ENCODE results near the gene RB1. TPM values are rescaled to one million over a fixed set of nuclear protein-coding genes. Genes with fewer than 3 reads are reported as not detected.
A peak's percentile ranks its signal among the peaks of the same experiment; 100 is the strongest.

The RB1 gene
- polyA plus RNA-seq, 3 donors: 18.4 to 38.8 (median 29.9) TPM

- intact Hi-C loops (cut with micrococcal nuclease): loop anchor here in 1 of 2 donors (5.0 to 10.0 kb wide), 2 partner anchors 34 to 58 kb away; partner anchors contain the start of gene LPAR6
- peaks cover 18 to 26% of the 10 kb centered on the region in 2 donors for H3K36me3 Mint-ChIP-seq
- H3K4me3 ChIP-seq (replicated peaks in 1 of 3; ENCODE audit: low read depth in 2 of 3, low read length in 3 of 3): no peak overlapping the region
- peaks cover 4 to 18% of the 10 kb centered on the region in 2 donors for H3K36me3 ChIP-seq (replicated peaks in 1 of 2; ENCODE audit: control insufficient read depth in 1 of 2, insufficient read depth in 2 of 2, low read length in 2 of 2)
- WGBS (ENCODE audit: insufficient coverage): no CpG with 5 or more reads among the region's 1 CpG
- H3K27me3 Mint-ChIP-seq (ENCODE audit: low read depth in 3 of 3): no peaks in the 10 kb centered on the region
- H3K9me3 Mint-ChIP-seq: peaks cover 11 to 14% (median 12%) of the 10 kb centered on the region in 7 donors
- H2AFZ ChIP-seq (ENCODE audit: insufficient read depth, low read depth, low read length, poor library complexity, severe bottlenecking): no peak overlapping the region
- H3K4me2 ChIP-seq (replicated peaks; ENCODE audit: extremely low read depth, low read length, poor library complexity, severe bottlenecking): peak overlapping the region; percentile 8
- H3K27me3 ChIP-seq (ENCODE audit: control insufficient read depth in 2 of 2, insufficient read depth in 2 of 2, low read length in 2 of 2): no peaks in the 10 kb centered on the region
- H3K4me1 ChIP-seq (ENCODE audit: control insufficient read depth in 1 of 2, insufficient read depth in 2 of 2, low read length in 2 of 2): peaks cover 26 to 41% of the 10 kb centered on the region in 2 donors
- peak overlapping the region in 1 of 2 donors; percentile 64 for H3K27ac ChIP-seq (ENCODE audit: low read depth in 1 of 2, low read length in 2 of 2)
- H3K79me2 ChIP-seq (ENCODE audit: insufficient read depth, low read length): peaks cover 36% of the 10 kb centered on the region
- peaks cover 29% of the 10 kb centered on the region for H3K4me1 Mint-ChIP-seq
- H4K20me1 ChIP-seq (ENCODE audit: insufficient read depth, low read length): no peaks in the 10 kb centered on the region
- peak; percentile 37 to 73 (median 63) for DNase-seq
- H3K27ac Mint-ChIP-seq: no peak overlapping the region
- no peak overlapping the region for H3K9ac ChIP-seq (ENCODE audit: insufficient read depth, low read length, poor library complexity, severe bottlenecking)
- H3K4me3 Mint-ChIP-seq: no peak overlapping the region
- TF ChIP-seq, protein P1, sequence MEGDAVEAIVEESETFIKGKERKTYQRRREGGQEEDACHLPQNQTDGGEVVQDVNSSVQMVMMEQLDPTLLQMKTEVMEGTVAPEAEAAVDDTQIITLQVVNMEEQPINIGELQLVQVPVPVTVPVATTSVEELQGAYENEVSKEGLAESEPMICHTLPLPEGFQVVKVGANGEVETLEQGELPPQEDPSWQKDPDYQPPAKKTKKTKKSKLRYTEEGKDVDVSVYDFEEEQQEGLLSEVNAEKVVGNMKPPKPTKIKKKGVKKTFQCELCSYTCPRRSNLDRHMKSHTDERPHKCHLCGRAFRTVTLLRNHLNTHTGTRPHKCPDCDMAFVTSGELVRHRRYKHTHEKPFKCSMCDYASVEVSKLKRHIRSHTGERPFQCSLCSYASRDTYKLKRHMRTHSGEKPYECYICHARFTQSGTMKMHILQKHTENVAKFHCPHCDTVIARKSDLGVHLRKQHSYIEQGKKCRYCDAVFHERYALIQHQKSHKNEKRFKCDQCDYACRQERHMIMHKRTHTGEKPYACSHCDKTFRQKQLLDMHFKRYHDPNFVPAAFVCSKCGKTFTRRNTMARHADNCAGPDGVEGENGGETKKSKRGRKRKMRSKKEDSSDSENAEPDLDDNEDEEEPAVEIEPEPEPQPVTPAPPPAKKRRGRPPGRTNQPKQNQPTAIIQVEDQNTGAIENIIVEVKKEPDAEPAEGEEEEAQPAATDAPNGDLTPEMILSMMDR (IDR thresholded peaks at IDR 0.05): no peak
- H3K9me3 ChIP-seq (replicated peaks in 1 of 2; ENCODE audit: control insufficient read depth in 1 of 2, insufficient read depth in 1 of 2, low read length in 2 of 2): peaks cover 0 to 10% of the 10 kb centered on the region in 2 donors
Observed at GRCh38 chr13:48446464-48446863, 142.9 kb downstream of the RB1 start.

- H3K9me3 Mint-ChIP-seq: peaks cover 13 to 18% (median 16%) of the 10 kb centered on the region in 7 donors
Observed at GRCh38 chr13:48448285-48448958, 144.9 kb downstream of the RB1 start.

More at GRCh38 chr13:48448285-48448958, 144.9 kb downstream of the RB1 start:
- H3K9me3 ChIP-seq (replicated peaks in 1 of 2; ENCODE audit: control insufficient read depth in 1 of 2, insufficient read depth in 1 of 2, low read length in 2 of 2): peaks cover 0 to 13% of the 10 kb centered on the region in 2 donors
- H3K27ac ChIP-seq (ENCODE audit: low read depth in 1 of 2, low read length in 2 of 2): peak overlapping the region in 1 of 2 donors; percentile 84
- intact Hi-C loops (cut with micrococcal nuclease): loop anchor here in 1 of 2 donors (5.0 to 10.0 kb wide), 2 partner anchors 36 to 56 kb away; partner anchors contain the start of gene LPAR6
- peak overlapping the region; percentile 73 for H3K4me2 ChIP-seq (replicated peaks; ENCODE audit: extremely low read depth, low read length, poor library complexity, severe bottlenecking)
- peaks cover 7 to 29% of the 10 kb centered on the region in 2 donors for H3K36me3 ChIP-seq (replicated peaks in 1 of 2; ENCODE audit: control insufficient read depth in 1 of 2, insufficient read depth in 2 of 2, low read length in 2 of 2)
- peaks cover 34 to 35% of the 10 kb centered on the region in 2 donors for H3K36me3 Mint-ChIP-seq
- no peak overlapping the region for H3K9ac ChIP-seq (ENCODE audit: insufficient read depth, low read length, poor library complexity, severe bottlenecking)
- H3K27me3 ChIP-seq (ENCODE audit: control insufficient read depth in 2 of 2, insufficient read depth in 2 of 2, low read length in 2 of 2): no peaks in the 10 kb centered on the region
- no peak overlapping the region for H2AFZ ChIP-seq (ENCODE audit: insufficient read depth, low read depth, low read length, poor library complexity, severe bottlenecking)
- no peaks in the 10 kb centered on the region for H4K20me1 ChIP-seq (ENCODE audit: insufficient read depth, low read length)
- peaks cover 43% of the 10 kb centered on the region for H3K79me2 ChIP-seq (ENCODE audit: insufficient read depth, low read length)
- TF ChIP-seq, protein P1 (IDR thresholded peaks at IDR 0.05): no peak
- H3K27me3 Mint-ChIP-seq (ENCODE audit: low read depth in 3 of 3): no peaks in the 10 kb centered on the region
- peak in 2 of 3 donors; percentile 11 to 12 for DNase-seq
- peak overlapping the region in 2 of 3 experiments; percentile 47 to 70 for H3K4me3 ChIP-seq (replicated peaks in 1 of 3; ENCODE audit: low read depth in 2 of 3, low read length in 3 of 3)
- H3K4me1 Mint-ChIP-seq: peaks cover 24% of the 10 kb centered on the region
- peak overlapping the region in 1 of 2 donors; percentile 86 for H3K4me3 Mint-ChIP-seq
- WGBS (ENCODE audit: insufficient coverage): no CpG with 5 or more reads among the region's 3 CpGs
- H3K4me1 ChIP-seq (ENCODE audit: control insufficient read depth in 1 of 2, insufficient read depth in 2 of 2, low read length in 2 of 2): peaks cover 26 to 41% of the 10 kb centered on the region in 2 donors
- H3K27ac Mint-ChIP-seq: peak overlapping the region; percentile 80 to 92 (median 87)
